Aorta (tissue), 5 donors: Measurements from ENCODE around the gene PIAS1. TPM values are rescaled to one million over a fixed set of nuclear protein-coding genes. Genes with fewer than 3 reads are reported as not detected.
A peak's percentile ranks its signal among the peaks of the same experiment; 100 is the strongest.

Experiments used
- ATAC-seq: fragments of 200-7000 bp; cut with Tn5 transposase; one replicate; pipeline ENCODE4 v1.9.1; 2022; ENCODE audit warnings: moderate library complexity; ENCODE audit not compliant: low FRiP score
- DNase-seq, 2 donors: peaks; one replicate each; pipeline ENCODE4 v3.0.0-alpha.2; 2020
- H3K27ac ChIP-seq, 2 donors: one replicate each; pipeline ENCODE4 v1.5.1; 2013; ENCODE audit warnings: low read length in 2 of 2, mild to moderate bottlenecking in 2 of 2, moderate library complexity in 2 of 2, control low read depth in 1 of 2, inconsistent platforms in 1 of 2, low read depth in 1 of 2
- H3K27me3 ChIP-seq, 2 donors: one replicate each; pipeline ENCODE4 v1.6.1; 2013; ENCODE audit warnings: control low read depth in 1 of 2, low read length in 1 of 2, mild to moderate bottlenecking in 1 of 2, moderate library complexity in 1 of 2; ENCODE audit not compliant: insufficient read depth in 2 of 2, control insufficient read depth in 1 of 2
- H3K36me3 ChIP-seq, 2 donors: one replicate each; pipeline ENCODE4 v1.6.1; 2013; ENCODE audit warnings: control low read depth in 1 of 2, low read length in 1 of 2, mild to moderate bottlenecking in 1 of 2; ENCODE audit not compliant: insufficient read depth in 2 of 2, control insufficient read depth in 1 of 2
- H3K4me1 ChIP-seq, 2 donors: one replicate each; pipeline ENCODE4 v1.6.1; 2013; ENCODE audit warnings: low read length in 2 of 2, control low read depth in 1 of 2, mild to moderate bottlenecking in 1 of 2, moderate library complexity in 1 of 2; ENCODE audit not compliant: insufficient read depth in 2 of 2, control insufficient read depth in 1 of 2
- H3K4me3 ChIP-seq, 2 donors: one replicate each; pipeline ENCODE4 v1.5.1; 2013; ENCODE audit warnings: low read length in 2 of 2, control low read depth in 1 of 2, mild to moderate bottlenecking in 1 of 2
- H3K9me3 ChIP-seq: one replicate; pipeline ENCODE4 v1.6.1; 2013; ENCODE audit warnings: mild to moderate bottlenecking, low read length; ENCODE audit not compliant: control insufficient read depth
- WGBS, 2 donors: extraction: QIAGEN DNeasy Blood & Tissue Kit; methylation state at CpG; one replicate each; pipeline ENCODE4 v1.1.7; 2013; 5-methylcytosine and 5-hydroxymethylcytosine counted together
- intact Hi-C, 2 donors: fragments of 100-400 bp; cut with DNase I; formaldehyde crosslinking; loops; one replicate each; pipeline versions ENCODE4 v1.14.2 to v1.15.0; 2022
- polyA plus RNA-seq, 2 donors: library from polyadenylated mRNA; stranded (reverse); fragments of 200-250 nt; gene quantifications; one replicate each; pipeline ENCODE4 v1.2.3, GENCODE V29; 2013
- total RNA-seq, 2 donors: library from RNA; stranded (reverse); fragmentation: NEBNext Ultra II Directional; extraction: Animal tissue kit (Norgen Biotek cat#: 25700); gene quantifications; one replicate each; pipeline ENCODE4 v1.2.1, GENCODE V29; 2021
- donor health status: healthy with polysubstance abuse.
- donor health status: Bipolar disorder and iron deficiency.
- donor health status: DM: no; HTN: no; CAD: no.
- donor health status: DM: no; HTN: no; CAD: no.
- donor health status: DM: yes; HTN: yes; CAD: no.

PIAS1 gene
- total and polyA plus RNA-seq, 4 donors = 7.0 to 62.9 (median 28.5) TPM

DNA sequence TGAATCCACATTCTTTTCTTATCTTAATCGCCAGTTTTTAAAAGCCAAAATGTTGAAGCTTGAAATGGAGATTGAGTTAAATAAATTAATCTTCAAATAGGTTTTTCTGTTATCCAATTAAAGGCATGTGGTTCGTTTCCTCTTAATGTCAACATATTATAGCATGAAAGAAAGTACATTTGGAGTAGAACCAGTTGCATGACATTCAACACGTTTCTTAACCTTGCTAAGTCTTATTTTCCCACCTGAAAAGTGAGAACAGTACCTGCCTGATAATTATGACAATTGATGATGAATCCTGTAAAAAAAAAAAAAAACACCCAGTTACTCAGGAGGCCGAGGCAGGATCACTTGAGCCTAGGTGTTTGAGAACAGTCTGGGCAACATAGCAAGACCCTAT lies 29.3 kb downstream of the PIAS1 start:
- Histone ChIP-seq H3K4me3 (no peak overlapping the region), H3K27ac (no peak overlapping the region), H3K9me3 (no peaks in the 10 kb centered on the region), H3K36me3 (no peaks in the 10 kb centered on the region), H3K4me1 (peaks cover 0 to 10% of the 10 kb centered on the region in 2 donors), H3K27me3 (no peaks in the 10 kb centered on the region)
- DNase-seq (no peak), ATAC-seq (no peak)
- 52 to 60% methylated on average over 4 of the region's 4 CpGs for WGBS, 2 donors
- intact Hi-C loops = no loop called here

DNA sequence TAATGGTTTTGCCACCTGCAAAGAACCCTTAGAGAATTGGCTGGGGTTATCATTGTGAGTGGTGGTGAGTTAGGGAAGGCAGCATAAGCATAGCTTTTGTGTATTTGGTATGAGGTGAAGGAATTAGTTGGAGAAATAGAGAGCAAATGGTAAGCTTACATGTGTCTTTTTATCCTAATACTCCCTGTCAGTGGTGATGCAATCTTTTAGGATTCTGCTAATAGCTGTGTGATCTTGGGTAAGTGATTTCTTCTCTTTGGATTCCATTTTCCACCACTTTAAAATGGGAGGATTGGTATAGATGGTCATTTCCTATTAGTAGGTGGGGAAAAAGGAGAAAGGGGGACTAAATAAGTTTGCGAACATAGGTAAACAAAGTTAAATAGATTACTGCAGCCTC lies 30.9 kb downstream of the PIAS1 start:
- H3K4me3 ChIP-seq = no peak overlapping the region
- WGBS, 2 donors = 97 to 100% methylated on average over 1 of the region's 1 CpG
- H3K9me3 ChIP-seq = no peaks in the 10 kb centered on the region
- no peak overlapping the region for H3K27ac ChIP-seq
- H3K27me3 ChIP-seq = no peaks in the 10 kb centered on the region
- peaks cover 0 to 10% of the 10 kb centered on the region in 2 donors for H3K4me1 ChIP-seq
- no peak for ATAC-seq
- H3K36me3 ChIP-seq = no peaks in the 10 kb centered on the region
- DNase-seq = no peak
- intact Hi-C loops = no loop called here

DNA sequence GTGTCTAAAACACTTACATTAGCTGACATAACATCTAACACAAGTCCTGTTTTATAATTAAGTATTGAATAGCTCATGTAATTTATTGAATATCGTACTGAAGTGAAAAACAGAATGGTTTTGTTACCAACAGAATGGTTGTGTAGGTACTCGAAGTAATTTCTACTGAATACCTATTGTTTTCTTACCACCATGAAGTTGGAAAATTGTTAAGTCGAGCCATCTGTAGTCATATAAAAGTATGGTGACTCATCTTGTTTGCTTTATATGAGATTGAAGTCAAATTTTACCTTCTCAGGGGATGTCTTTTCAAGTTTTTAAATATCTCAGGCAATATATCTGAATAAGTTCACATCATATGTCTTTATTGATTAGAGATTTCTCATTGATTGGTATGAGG lies 37.6 kb downstream of the PIAS1 start:
- intact Hi-C loops = no loop called here
- Histone ChIP-seq H3K36me3 (no peaks in the 10 kb centered on the region), H3K4me1 (no peaks in the 10 kb centered on the region), H3K27ac (no peak overlapping the region), H3K4me3 (no peak overlapping the region), H3K27me3 (no peaks in the 10 kb centered on the region), H3K9me3 (no peaks in the 10 kb centered on the region)
- no peak for ATAC-seq
- DNase-seq = no peak
- 91 to 94% methylated on average over 3 of the region's 3 CpGs for WGBS, 2 donors

GRCh38 chr15:68096099-68096498 lies 42.0 kb downstream of the PIAS1 start:
- intact Hi-C loops = no loop called here
- Histone ChIP-seq H3K4me1 (no peaks in the 10 kb centered on the region), H3K9me3 (peaks cover 2% of the 10 kb centered on the region), H3K27me3 (no peaks in the 10 kb centered on the region), H3K36me3 (no peaks in the 10 kb centered on the region), H3K4me3 (no peak overlapping the region), H3K27ac (no peak overlapping the region)
- WGBS, 2 donors = 64% methylated on average over 1 of the region's 1 CpG
- DNase-seq (no peak), ATAC-seq (no peak)

GRCh38 chr15:68097029-68097428 lies 42.9 kb downstream of the PIAS1 start:
- ATAC-seq (no peak), DNase-seq (no peak)
- Histone ChIP-seq H3K9me3 (peaks cover 2% of the 10 kb centered on the region), H3K4me1 (no peaks in the 10 kb centered on the region), H3K27me3 (no peaks in the 10 kb centered on the region), H3K4me3 (no peak overlapping the region), H3K36me3 (no peaks in the 10 kb centered on the region), H3K27ac (no peak overlapping the region)
- intact Hi-C loops = no loop called here

- ATAC-seq = no peak
- H3K36me3 ChIP-seq = no peaks in the 10 kb centered on the region
- no peaks in the 10 kb centered on the region for H3K27me3 ChIP-seq
- DNase-seq = no peak
- no peaks in the 10 kb centered on the region for H3K4me1 ChIP-seq
- WGBS, 2 donors = 74 to 84% methylated on average over 1 of the region's 1 CpG
- H3K27ac ChIP-seq = no peak overlapping the region
- H3K9me3 ChIP-seq = peaks cover 2% of the 10 kb centered on the region
- H3K4me3 ChIP-seq = no peak overlapping the region
- intact Hi-C loops = no loop called here
Measured at GRCh38 chr15:68098465-68098864, 44.4 kb downstream of the PIAS1 start.

GRCh38 chr15:68100194-68100593 lies 46.1 kb downstream of the PIAS1 start:
- intact Hi-C loops = no loop called here
- Histone ChIP-seq H3K27me3 (no peaks in the 10 kb centered on the region), H3K4me3 (no peak overlapping the region), H3K27ac (no peak overlapping the region), H3K4me1 (no peaks in the 10 kb centered on the region), H3K36me3 (no peaks in the 10 kb centered on the region), H3K9me3 (peaks cover 2% of the 10 kb centered on the region)
- no peak for ATAC-seq
- WGBS, 2 donors = 90 to 97% methylated on average over 2 of the region's 2 CpGs
- no peak for DNase-seq

DNA sequence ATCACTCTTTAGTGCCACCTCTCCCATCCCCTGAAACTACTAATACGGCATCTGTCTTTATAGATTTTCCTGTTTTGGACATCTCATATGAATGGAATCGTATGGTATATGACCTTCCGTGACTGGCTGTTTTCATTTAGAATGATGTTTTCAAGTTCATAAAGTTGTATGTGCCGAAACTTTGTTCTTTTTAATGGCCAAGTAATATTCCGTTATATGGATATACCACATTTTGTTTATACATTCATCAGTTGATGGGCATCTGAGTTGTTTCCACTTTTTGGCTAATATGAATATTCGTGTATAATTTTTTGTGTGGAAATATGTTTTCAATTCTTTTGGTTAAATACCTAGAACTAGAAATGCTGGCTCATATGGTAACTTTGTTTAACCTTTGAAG lies 49.5 kb downstream of the PIAS1 start:
- Histone ChIP-seq H3K27ac (no peak overlapping the region), H3K9me3 (no peaks in the 10 kb centered on the region), H3K27me3 (no peaks in the 10 kb centered on the region), H3K4me1 (peaks cover 2 to 6% of the 10 kb centered on the region in 2 donors), H3K4me3 (no peak overlapping the region), H3K36me3 (no peaks in the 10 kb centered on the region)
- intact Hi-C loops = no loop called here
- no peak for DNase-seq
- 97% methylated on average over 6 of the region's 6 CpGs for WGBS, 2 donors
- no peak for ATAC-seq

- no peak overlapping the region for H3K27ac ChIP-seq
- 11 to 15% methylated on average over 4 of the region's 4 CpGs for WGBS, 2 donors
- H3K36me3 ChIP-seq = no peaks in the 10 kb centered on the region
- peak overlapping the region in 1 of 2 donors; percentile 18 for H3K4me3 ChIP-seq
- H3K9me3 ChIP-seq = no peaks in the 10 kb centered on the region
- H3K4me1 ChIP-seq = peaks cover 2 to 8% of the 10 kb centered on the region in 2 donors
- intact Hi-C loops = no loop called here
- no peaks in the 10 kb centered on the region for H3K27me3 ChIP-seq
- DNase-seq (no peak), ATAC-seq (no peak)
Measured at GRCh38 chr15:68106656-68107055, 52.5 kb downstream of the PIAS1 start.
